ENCODE results near the gene DNAH17.

DNAH17 gene

GRCh38 chr17:78605886-78606285 is 28.7 kb upstream of the DNAH17 start:
- no peak for DNase-seq

GRCh38 chr17:78605429-78605828 is 28.2 kb upstream of the DNAH17 start:
- DNase-seq, result no peak

GRCh38 chr17:78602246-78602645 is 25.1 kb upstream of the DNAH17 start:
- no peak for DNase-seq

- no peak for DNase-seq
Observed at GRCh38 chr17:78601577-78602190, 24.5 kb upstream of the DNAH17 start.

GRCh38 chr17:78600181-78600721 is 23.1 kb upstream of the DNAH17 start:
- DNase-seq, result no peak

- no peak for DNase-seq
Observed at GRCh38 chr17:78599419-78599818, 22.2 kb upstream of the DNAH17 start.

GRCh38 chr17:78598013-78598471 is 20.8 kb upstream of the DNAH17 start:
- no peak for DNase-seq

GRCh38 chr17:78596871-78597764 is 19.9 kb upstream of the DNAH17 start:
- no peak for DNase-seq

GRCh38 chr17:78595135-78595810 is 18.1 kb upstream of the DNAH17 start:
- no peak for DNase-seq

- DNase-seq, result no peak
Observed at GRCh38 chr17:78592991-78593329, 15.8 kb upstream of the DNAH17 start.

GRCh38 chr17:78591263-78591671 is 14.1 kb upstream of the DNAH17 start:
- DNase-seq, result no peak

GRCh38 chr17:78589885-78590284 is 12.7 kb upstream of the DNAH17 start:
- DNase-seq, result no peak

GRCh38 chr17:78589031-78589675 is 12.0 kb upstream of the DNAH17 start:
- no peak for DNase-seq

GRCh38 chr17:78588258-78589030 is 11.2 kb upstream of the DNAH17 start:
- DNase-seq, result no peak

GRCh38 chr17:78585006-78585630 is 7.9 kb upstream of the DNAH17 start:
- no peak for DNase-seq

GRCh38 chr17:78583091-78583490 is 5.9 kb upstream of the DNAH17 start:
- DNase-seq, result no peak

GRCh38 chr17:78581304-78581703 is 4.1 kb upstream of the DNAH17 start:
- DNase-seq, result no peak

- DNase-seq, result no peak
Observed at GRCh38 chr17:78580277-78580804, 3.1 kb upstream of the DNAH17 start.

- no peak for DNase-seq
Observed at GRCh38 chr17:78576389-78577112, 645 bp downstream of the DNAH17 start.

GRCh38 chr17:78575899-78576298 is 1.3 kb downstream of the DNAH17 start:
- no peak for DNase-seq

GRCh38 chr17:78575340-78575739 is 1.9 kb downstream of the DNAH17 start:
- DNase-seq, result no peak
